ENCODE measurements around the gene S100A2. TPM values are rescaled to one million over a fixed set of nuclear protein-coding genes. Genes with fewer than 3 reads are reported as not detected.

The S100A2 gene
- total RNA-seq, 1 donor from 2014 or later, result 0.51 TPM

GRCh38 chr1:153543736-153544135 is 21.9 kb downstream of the S100A2 start:
- DNase-seq, result no peak

GRCh38 chr1:153542956-153543711 is 22.5 kb downstream of the S100A2 start:
- no peak for DNase-seq

- DNase-seq, result no peak
Measured at GRCh38 chr1:153541641-153542590, 23.7 kb downstream of the S100A2 start.

DNA sequence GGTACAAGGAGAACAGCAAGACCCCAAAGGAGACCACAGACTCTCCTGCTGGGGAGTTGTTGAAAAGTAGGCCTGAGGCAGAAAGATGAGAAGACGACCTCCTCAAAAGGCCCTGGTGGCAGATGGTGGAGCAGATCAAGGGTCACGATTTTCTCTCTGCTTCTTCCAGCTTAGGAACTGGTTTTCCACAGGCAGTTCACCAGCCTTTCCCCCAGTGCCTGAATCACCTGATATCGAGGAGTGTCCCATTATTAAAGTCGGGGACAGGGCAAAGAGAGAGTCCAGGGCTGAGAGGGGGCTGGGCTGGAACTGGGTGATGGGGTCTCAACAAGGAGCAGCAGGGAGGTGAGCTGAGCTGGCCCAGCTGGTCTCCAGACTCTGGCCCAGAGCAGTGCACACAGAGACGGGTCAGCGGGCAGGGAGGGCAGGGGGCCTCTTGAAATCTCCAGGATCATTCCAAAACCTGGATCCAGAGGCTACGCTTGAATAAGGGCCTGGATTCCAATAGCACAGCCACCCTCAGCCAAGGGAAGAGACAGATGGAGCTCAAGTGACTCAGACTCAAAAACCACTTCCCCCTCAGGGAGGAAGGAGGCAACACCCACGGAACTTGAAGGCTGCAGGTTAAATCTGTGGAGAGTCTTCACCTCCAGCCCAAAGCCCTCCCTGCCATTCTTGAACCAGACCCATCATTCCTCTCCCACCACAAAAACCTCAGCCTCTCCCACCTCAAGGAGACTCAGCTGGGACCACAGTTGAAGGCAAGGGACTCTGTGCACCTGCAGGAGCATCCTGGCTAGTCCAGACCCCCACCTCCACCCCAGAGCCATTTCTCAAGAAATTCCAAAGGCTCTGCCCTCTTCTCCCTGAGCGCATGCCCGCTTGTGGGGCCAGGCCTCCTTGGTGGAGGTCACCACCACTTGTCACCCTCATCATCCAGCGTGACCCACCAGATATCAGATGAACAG is 25.0 kb downstream of the S100A2 start, which contains the start of gene S100A5:
Gene S100A5 (minus strand): TSS at position 541 of the 968 bp plus-strand sequence. CDS start 743 bp downstream, outside the sequence.
- no peak for DNase-seq

DNA sequence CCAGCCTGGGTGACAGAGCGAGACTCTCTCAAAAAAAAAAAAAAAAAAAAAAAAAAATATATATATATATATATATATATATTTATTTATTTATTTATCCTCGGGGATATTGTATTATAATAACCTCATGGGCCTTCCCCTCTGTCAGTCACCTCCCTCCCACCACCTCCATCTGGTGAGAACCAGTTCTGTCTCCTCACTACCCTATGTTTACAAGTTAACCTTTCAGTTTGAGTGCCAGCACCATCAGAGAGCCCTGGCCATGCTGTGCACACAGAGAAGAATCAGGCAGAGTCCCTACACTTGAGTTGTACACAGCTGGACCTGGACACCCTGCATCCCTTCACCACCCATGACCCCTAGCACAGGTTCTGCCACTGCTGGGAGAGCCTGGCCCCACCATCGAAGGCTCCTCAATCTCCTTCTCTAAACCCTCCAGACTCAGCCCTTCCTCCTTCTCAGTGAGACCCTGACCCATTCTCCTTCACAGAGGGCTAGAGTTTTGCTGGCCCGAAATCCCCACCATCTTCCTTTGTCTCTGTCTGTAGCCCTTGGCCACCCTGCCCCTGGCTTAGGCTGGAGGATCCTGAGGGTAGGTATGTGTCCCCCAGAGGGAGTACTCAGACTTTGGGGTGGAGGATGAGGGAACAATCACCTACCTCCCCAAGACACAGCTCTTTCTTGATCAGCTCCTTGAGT is 26.1 kb downstream of the S100A2 start:
- no peak for DNase-seq

- DNase-seq, result peak; percentile 50
Measured at GRCh38 chr1:153538315-153538821, 27.3 kb downstream of the S100A2 start.

DNA sequence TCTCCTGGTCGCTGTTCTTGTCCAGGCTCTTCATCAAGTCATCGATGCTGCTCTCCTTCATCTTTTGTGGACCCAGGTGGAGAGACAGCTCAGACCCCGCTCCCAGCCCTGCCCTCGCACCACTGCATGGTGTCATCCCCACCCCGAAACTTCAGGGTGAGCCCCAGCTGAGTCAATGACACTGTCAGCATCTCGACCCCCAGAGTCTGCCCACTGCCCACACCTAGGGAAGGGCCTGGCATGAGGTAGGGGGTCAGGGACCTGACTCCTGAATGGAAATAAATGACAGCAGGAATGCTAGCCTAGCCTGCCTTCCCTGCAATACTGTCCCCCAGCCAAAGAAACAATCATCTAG is 28.3 kb downstream of the S100A2 start:
- DNase-seq, result no peak

DNA sequence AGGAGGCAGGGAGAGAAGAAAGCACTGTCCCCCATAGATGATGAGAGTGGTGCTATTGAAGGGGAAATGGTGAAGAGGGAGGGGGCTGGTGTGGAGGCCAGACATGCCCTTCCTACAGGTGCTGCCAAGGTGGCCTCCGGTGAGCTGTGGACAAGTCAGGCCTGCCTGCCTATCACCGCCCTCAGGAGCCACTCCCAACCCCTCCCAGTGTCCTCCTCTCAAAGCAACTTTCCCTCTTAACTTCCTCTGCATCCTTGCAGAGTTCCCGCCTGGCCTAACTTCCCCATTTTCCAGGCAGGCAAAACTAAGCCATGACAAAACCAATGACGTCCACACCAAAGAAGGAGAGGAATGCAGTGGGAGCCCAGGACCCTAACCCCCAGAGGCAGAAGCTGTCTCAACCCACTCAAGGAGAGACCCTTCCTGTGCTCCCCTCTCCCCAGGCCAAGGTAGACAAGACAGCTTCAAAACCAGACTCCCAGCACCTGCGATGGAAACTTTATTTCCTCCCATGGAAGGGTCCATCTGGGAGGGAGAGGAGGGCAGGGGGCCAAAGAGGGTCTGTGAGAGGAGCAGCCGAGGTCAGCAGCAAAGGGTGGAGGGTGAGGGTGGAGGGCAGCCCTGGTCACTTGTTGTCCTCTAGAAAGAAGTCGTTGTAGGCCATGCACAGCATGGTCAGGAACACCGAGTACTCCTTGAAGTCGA is 28.8 kb downstream of the S100A2 start:
- DNase-seq, result no peak

DNA sequence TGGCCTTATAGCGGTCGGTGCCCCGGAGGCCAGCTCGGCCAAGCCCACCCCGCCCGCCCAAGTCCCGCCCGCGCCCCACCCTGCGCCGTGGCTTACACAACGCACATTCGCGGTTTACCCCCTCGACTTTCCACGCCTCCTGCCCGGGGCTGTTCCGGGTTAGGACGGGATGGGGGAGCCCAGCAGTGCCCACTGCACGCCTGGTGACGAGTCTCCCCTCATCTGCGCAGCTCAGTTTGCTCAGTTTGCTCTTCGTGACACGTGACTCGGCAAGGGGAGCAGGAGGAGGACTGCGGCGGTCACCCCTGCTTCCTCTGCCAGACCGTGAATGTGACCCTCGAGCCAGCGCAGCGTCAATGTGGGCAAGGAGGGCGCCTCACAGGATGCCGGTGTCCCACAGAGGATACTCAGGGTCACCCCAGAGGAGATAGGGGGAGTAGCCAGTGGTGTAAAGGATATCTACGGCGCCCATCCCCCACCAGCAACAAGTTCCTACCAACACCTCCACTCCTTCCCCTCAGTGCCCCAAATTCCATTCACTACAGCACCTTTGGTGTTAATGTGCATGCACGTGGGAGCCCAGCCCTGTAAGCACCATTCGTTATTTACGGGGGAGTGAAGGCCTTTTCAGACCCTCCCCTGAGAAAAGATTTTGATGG is 29.5 kb downstream of the S100A2 start:
- DNase-seq, result peak; percentile 79

DNA sequence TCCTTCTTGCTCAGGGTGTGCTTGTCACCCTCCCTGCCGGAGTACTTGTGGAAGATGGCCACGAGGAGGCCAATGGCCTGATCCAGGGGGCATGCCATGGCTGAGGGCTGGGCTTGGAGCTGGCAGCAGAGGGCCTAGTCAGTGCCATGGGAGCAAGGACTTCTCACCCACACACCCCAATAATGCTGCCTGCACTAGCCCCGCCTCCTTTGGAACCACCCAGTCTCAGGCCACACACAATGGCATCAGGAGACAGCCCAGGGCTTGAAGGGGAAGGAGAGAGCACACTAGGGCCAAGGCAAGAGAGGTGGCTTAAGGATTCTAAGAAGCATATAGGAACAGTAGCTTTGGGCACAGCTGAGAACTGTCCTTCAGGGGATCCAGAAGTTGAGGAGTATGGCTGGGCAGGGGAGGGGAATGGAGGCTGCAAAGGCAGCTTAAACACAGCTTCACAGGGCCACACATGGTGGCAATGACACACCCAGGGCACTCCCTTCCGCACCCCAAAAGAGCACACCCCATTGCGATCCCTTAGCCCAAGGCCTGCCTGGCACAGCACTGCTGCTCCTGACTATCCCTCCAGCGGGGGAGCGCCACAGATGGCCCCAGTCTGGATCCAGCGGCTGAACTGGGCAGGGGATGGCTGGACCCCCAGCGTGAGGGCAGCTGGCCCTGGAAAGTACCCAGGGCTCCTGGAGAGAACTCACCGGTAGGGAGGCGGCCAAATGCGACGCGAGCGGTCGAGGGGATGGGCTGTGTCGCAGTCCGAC is 30.2 kb downstream of the S100A2 start, which contains the start of gene S100A6:
Gene S100A6 (minus strand): TSS at position 750 of the 770 bp plus-strand sequence. CDS start 652 bp downstream, at position 98.
- peak; percentile 53 for DNase-seq

DNA sequence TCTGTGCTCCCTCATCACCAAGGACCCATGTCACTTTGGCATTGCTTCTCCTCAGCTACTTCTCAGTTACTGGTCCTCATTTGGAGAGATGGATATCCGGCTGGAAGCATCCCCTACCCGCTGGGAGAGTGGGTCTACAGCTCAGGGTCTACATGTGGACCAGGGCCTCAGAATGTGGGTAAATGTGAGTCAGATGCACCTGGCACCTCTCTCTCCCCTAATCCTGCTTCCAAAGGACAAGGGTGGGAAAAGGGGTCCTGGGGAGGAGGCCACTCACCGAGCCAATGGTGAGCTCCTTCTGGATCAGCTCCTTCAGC is 30.8 kb downstream of the S100A2 start:
- no peak for DNase-seq

DNA sequence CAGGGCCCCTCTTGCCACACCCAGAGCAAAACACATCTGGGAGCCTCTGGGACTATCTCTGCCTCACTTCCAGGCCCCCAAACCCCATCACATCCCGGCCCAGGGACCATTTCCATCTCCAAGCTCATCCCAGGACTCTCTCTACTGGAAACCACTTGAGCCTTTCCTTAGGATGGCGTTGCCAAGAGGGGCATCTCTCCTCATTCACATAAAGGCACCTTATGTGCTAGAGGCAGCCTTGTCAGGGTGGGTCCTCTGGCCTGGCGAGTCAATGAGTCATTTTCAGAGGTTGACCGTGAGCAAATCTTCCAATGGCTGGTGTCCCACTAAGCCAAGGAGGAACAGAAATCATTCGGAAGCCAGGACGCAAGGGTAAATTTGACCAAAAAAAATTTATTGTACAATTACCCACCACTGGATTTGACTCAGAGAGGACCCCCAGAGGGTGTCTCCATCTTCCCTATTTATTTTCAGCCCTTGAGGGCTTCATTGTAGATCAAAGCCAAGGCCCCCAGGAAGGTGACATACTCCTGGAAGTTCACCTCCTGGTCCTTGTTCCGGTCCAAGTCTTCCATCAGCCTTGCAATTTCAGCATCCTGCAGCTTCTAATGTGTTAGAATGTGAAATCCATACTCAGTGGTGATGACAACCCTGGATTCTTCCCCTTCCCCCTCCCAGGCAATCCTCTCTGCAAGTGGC is 31.3 kb downstream of the S100A2 start:
- DNase-seq, result peak; percentile 34

DNA sequence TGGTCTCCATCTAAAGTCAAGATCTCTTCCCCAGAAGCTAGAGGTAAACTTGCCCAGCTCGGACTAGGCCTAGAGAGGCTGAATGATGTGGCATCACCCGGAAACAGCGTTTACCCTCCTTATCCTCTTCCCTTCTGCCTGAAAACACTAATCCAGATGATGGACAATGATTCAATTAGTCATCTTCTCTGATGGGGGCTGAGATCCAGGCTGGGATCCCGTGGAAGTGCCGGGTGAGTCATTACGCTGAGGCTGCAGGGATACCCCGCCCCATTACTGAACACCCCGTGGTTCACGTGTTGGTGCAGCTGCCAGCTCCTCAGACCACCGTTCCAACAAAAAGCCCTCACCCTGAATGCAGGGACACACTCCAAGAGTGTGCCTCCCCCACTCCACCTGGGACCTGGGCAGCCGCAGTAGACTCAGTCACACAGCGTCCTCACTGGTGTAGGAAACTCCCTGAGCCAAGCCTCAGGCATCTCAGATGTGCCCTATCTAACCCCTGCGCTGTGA is 31.9 kb downstream of the S100A2 start:
- peak; percentile 89 for DNase-seq

DNA sequence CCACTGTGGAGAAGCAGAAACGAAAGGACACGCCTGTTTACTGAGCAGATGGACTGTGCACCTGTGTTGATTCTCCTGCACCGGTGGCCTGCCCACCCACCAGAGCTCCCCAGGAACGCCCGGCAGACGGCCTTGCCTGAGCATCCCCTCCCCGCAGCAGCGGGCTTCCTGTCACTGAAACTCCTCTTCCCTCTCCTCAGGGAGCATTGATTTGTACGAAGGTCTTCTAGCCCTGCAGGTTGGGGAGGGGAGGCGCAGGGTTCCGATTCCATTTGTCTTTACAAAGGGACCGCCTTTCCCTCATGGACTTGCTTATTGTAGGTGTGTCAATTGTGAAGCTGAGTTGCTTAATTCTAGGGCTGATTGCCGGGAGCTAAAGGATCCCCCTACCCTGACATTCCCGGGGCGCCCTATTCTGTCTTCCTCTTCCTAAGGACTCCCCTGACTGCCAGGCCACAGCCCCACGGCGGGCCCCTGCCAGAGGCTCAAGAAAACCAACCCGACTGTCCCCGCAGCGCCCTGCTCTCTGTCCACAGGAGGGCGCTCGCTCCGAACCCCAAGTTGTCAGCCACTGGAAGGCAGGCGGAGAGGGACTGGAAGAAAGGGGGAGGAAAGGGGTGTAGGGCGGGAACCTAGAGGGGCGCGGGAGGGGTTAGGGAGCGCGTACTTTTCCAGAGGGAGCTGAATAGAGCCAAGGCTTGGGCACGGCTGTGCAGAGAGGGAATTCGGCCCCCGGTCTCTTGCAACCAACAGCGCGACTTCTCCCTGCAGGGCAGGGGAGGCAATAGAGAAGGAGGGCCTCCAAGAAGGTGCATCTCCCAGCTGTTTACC is 32.7 kb downstream of the S100A2 start:
- DNase-seq, result peak; percentile 92

DNA sequence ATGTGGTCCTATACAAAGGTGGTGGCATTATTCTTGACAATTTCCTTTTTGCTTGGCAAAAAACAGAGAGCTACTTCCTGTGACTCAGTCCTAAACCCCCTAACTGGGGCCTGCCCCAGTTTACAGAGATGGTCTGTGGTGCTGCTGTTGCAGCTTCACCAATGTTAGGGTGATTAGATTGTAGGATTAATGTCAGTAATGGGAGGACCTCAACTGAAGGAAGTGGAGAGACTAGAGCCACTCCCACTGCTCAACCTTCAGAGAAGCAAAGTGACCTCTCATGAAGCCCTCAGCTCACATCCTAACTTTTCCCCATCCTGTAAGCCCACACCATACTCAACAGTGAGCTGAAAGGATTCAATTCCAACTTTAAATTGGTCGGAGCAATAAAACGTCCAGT is 33.5 kb downstream of the S100A2 start:
- peak; percentile 32 for DNase-seq

DNA sequence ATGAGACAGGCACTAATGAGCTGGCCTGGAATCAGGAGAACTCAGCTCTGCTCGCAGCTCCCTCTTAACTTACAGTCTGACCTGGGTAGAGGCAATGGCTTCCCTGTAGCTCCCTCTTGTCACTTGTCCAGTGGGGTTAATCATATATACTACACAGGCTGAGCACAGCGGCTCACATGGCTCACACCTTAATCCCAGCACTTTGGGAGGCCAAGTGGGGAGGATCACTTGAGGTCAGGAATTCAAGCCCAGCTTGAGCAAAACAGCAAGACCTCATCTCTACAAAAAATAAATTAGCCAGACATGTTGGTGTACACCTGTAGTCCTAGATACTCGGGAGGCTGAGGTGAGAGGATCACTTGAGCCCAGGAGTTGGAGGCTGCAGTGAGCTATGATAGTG is 34.0 kb downstream of the S100A2 start:
- DNase-seq, result no peak

GRCh38 chr1:153527683-153528040 is 38.0 kb downstream of the S100A2 start:
- DNase-seq, result no peak

Measured in dermis blood vessel endothelial cell (primary cell).